Ishikawa (cell line): ENCODE data around the gene SMAD3.

ENCODE experiments used
- CEBPB ChIP-seq: IDR thresholded peaks from 2 replicates; pipeline ENCODE4 v1.6.1; 2012
- CREB1 ChIP-seq: IDR thresholded peaks from 2 replicates; pipeline ENCODE4 v1.6.1; 2012; ENCODE audit warnings: low read depth
- EGR1 ChIP-seq: IDR thresholded peaks from 2 replicates; pipeline ENCODE4 v1.6.1; 2012
- EP300 ChIP-seq: IDR thresholded peaks from 2 replicates; pipeline ENCODE4 v1.6.1; 2012; ENCODE audit warnings: borderline replicate concordance
- FOXM1 ChIP-seq: IDR thresholded peaks from 2 replicates; pipeline ENCODE4 v1.6.1; 2012; ENCODE audit warnings: low read depth, borderline replicate concordance
- MAX ChIP-seq: IDR thresholded peaks from 2 replicates; pipeline ENCODE4 v1.6.1; 2012
- NFIC ChIP-seq: IDR thresholded peaks from 2 replicates; pipeline ENCODE4 v1.6.1; 2012
- RAD21 ChIP-seq: IDR thresholded peaks from 2 replicates; pipeline ENCODE4 v1.6.1; 2012; ENCODE audit warnings: low read depth
- TAF1 ChIP-seq: IDR thresholded peaks from 2 replicates; pipeline ENCODE4 v1.6.1; 2012; ENCODE audit warnings: low read depth, mild to moderate bottlenecking
- TCF12 ChIP-seq: IDR thresholded peaks from 2 replicates; pipeline ENCODE4 v1.6.1; 2012; ENCODE audit warnings: low read depth
- TEAD4 ChIP-seq: IDR thresholded peaks from 2 replicates; pipeline ENCODE4 v1.6.1; 2012
- YY1 ChIP-seq: IDR thresholded peaks from 2 replicates; pipeline ENCODE4 v1.6.1; 2012; ENCODE audit warnings: low read depth
- ZBTB7A ChIP-seq: IDR thresholded peaks from 2 replicates; pipeline ENCODE4 v1.6.1; 2012; ENCODE audit warnings: low read depth
- TF ChIP-seq, protein P1 (sequence below): IDR thresholded peaks from 2 replicates; pipeline ENCODE4 v1.6.1; 2012; ENCODE audit warnings: low read depth, mild to moderate bottlenecking
- TF ChIP-seq, protein P2 (sequence below): IDR thresholded peaks from 2 replicates; pipeline ENCODE4 v1.6.1; 2012

Gene SMAD3

GRCh38 chr15:67125589-67126502 lies 60.4 kb downstream of the SMAD3 start:
- TF ChIP-seq CREB1: no peak
- TF ChIP-seq NFIC: 0 out of 2 replicates have a peak, but pooled peaks have one; percentile 39
- peak; percentile 99 for TF ChIP-seq FOXM1
- peak; percentile 71 for TF ChIP-seq TCF12
- peak; percentile 74; the same call in 1 of the 2 replicates for TF ChIP-seq EP300
- no peak for TF ChIP-seq EGR1
- TF ChIP-seq CEBPB: no peak
- peak; percentile 42 for TF ChIP-seq MAX

DNA sequence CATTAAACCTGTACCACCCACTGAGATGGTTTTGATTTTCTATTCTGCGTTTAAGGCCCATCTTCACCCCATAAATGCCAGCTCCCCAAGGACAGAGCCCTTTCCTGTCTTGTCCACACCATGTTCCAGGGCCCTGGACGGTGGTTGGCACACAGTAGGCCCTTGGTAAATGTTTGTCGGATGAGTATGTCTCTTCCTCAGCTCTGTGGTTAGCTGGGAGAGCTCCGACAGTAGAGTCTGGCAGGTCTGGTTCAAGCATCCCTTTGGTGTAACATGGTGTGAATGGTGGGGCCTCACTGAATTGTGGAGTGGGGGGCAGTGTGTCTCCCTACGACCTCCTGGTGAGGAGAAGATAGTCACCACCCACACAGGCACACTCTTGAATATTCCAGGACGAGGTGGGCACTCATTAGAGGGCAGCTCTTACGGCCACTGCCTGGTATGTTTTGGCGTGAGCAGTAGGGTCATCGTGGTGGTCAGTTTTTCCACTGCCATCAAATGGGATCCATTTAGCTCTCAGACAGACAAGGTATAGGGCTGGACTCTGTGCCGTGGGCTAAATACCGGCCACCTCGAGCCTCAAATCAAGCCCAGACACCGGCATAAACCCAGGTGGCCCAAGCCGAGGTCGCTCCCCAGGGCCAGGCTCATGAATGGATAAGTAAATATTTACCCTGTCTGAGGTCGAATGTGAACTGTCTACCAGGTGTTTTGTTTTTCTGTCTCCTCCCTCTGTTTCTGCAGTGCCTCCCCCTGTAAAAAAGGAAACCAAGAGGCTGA lies 61.3 kb downstream of the SMAD3 start:
- TF ChIP-seq CEBPB: no peak
- TF ChIP-seq CREB1: no peak
- TF ChIP-seq YY1: no peak
- no peak for TF ChIP-seq TEAD4
- TF ChIP-seq EP300: no peak
- TF ChIP-seq EGR1: no peak
- TF ChIP-seq FOXM1: no peak
- no peak for TF ChIP-seq NFIC
- TF ChIP-seq TAF1: no peak
- TF ChIP-seq TCF12: no peak

- no peak for TF ChIP-seq EP300
- TF ChIP-seq NFIC: no peak
- TF ChIP-seq MAX: no peak
These were observed 61.9 kb downstream of the SMAD3 start for GRCh38 chr15:67127331-67127664.

GRCh38 chr15:67127965-67128364 lies 62.6 kb downstream of the SMAD3 start:
- TF ChIP-seq ZBTB7A: no peak
- no peak for TF ChIP-seq MAX
- no peak for TF ChIP-seq YY1
- no peak for TF ChIP-seq TCF12
- TF ChIP-seq, protein P1, sequence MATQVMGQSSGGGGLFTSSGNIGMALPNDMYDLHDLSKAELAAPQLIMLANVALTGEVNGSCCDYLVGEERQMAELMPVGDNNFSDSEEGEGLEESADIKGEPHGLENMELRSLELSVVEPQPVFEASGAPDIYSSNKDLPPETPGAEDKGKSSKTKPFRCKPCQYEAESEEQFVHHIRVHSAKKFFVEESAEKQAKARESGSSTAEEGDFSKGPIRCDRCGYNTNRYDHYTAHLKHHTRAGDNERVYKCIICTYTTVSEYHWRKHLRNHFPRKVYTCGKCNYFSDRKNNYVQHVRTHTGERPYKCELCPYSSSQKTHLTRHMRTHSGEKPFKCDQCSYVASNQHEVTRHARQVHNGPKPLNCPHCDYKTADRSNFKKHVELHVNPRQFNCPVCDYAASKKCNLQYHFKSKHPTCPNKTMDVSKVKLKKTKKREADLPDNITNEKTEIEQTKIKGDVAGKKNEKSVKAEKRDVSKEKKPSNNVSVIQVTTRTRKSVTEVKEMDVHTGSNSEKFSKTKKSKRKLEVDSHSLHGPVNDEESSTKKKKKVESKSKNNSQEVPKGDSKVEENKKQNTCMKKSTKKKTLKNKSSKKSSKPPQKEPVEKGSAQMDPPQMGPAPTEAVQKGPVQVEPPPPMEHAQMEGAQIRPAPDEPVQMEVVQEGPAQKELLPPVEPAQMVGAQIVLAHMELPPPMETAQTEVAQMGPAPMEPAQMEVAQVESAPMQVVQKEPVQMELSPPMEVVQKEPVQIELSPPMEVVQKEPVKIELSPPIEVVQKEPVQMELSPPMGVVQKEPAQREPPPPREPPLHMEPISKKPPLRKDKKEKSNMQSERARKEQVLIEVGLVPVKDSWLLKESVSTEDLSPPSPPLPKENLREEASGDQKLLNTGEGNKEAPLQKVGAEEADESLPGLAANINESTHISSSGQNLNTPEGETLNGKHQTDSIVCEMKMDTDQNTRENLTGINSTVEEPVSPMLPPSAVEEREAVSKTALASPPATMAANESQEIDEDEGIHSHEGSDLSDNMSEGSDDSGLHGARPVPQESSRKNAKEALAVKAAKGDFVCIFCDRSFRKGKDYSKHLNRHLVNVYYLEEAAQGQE: no peak
- TF ChIP-seq EP300: no peak
- no peak for TF ChIP-seq NFIC
- no peak for TF ChIP-seq RAD21
- no peak for TF ChIP-seq CREB1
- TF ChIP-seq, protein P2, sequence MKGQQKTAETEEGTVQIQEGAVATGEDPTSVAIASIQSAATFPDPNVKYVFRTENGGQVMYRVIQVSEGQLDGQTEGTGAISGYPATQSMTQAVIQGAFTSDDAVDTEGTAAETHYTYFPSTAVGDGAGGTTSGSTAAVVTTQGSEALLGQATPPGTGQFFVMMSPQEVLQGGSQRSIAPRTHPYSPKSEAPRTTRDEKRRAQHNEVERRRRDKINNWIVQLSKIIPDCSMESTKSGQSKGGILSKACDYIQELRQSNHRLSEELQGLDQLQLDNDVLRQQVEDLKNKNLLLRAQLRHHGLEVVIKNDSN: no peak
- TF ChIP-seq FOXM1: no peak
- TF ChIP-seq TAF1: no peak
- no peak for TF ChIP-seq TEAD4

- TF ChIP-seq YY1 (no peak), TEAD4 (no peak), MAX (no peak), EGR1 (no peak), TCF12 (no peak), NFIC (no peak), TAF1 (no peak), EP300 (no peak), ZBTB7A (no peak), CREB1 (no peak), CEBPB (no peak), FOXM1 (no peak), RAD21 (no peak)
- TF ChIP-seq, protein P1: no peak
- TF ChIP-seq, protein P2: no peak
These were observed 64.8 kb downstream of the SMAD3 start for GRCh38 chr15:67130166-67130565.
